GM18499 (cell line): ENCODE data around the gene LY9.

ENCODE experiments used
- ATAC-seq: cut with Tn5 transposase; IDR thresholded peaks from one replicate; pipeline ENCODE4 v1.9.1; 2021; ENCODE audit warnings: moderate number of reproducible peaks; ENCODE audit not compliant: insufficient read depth, unreplicated experiment

Gene LY9

GRCh38 chr1:160795951-160796383, at the start of gene LY9:
LY9 (plus strand) TSS chr1:160796174; CDS start chr1:160796188, 14 bp downstream.
- ATAC-seq = peak; percentile 56

GRCh38 chr1:160746836-160747500, 49.0 kb upstream of the LY9 start:
- ATAC-seq = no peak

- ATAC-seq = no peak
Measured at GRCh38 chr1:160747717-160748116, 48.3 kb upstream of the LY9 start.

GRCh38 chr1:160748181-160748877, 47.6 kb upstream of the LY9 start:
- no peak for ATAC-seq

GRCh38 chr1:160748878-160749269, 47.1 kb upstream of the LY9 start:
- no peak for ATAC-seq

GRCh38 chr1:160750608-160751007, 45.4 kb upstream of the LY9 start:
- ATAC-seq = no peak

GRCh38 chr1:160752406-160752805, 43.6 kb upstream of the LY9 start:
- no peak for ATAC-seq

GRCh38 chr1:160752924-160753323, 43.0 kb upstream of the LY9 start:
- ATAC-seq = no peak

- ATAC-seq = no peak
Measured at GRCh38 chr1:160753594-160753993, 42.4 kb upstream of the LY9 start.

- ATAC-seq = no peak
Measured at GRCh38 chr1:160755461-160755860, 40.5 kb upstream of the LY9 start.

GRCh38 chr1:160755911-160756848, 39.8 kb upstream of the LY9 start:
- ATAC-seq = no peak

- no peak for ATAC-seq
Measured at GRCh38 chr1:160756849-160757201, 39.1 kb upstream of the LY9 start.

GRCh38 chr1:160758521-160758920, 37.5 kb upstream of the LY9 start:
- no peak for ATAC-seq

- ATAC-seq = no peak
Measured at GRCh38 chr1:160759740-160760139, 36.2 kb upstream of the LY9 start.

- ATAC-seq = no peak
Measured at GRCh38 chr1:160761046-160761445, 34.9 kb upstream of the LY9 start.

GRCh38 chr1:160761886-160762285, 34.1 kb upstream of the LY9 start:
- no peak for ATAC-seq

- no peak for ATAC-seq
Measured at GRCh38 chr1:160763993-160764392, 32.0 kb upstream of the LY9 start.

- ATAC-seq = peak; percentile 24
Measured at GRCh38 chr1:160767395-160768294, 28.3 kb upstream of the LY9 start.

- ATAC-seq = peak; percentile 80
Measured at GRCh38 chr1:160768295-160768657, 27.7 kb upstream of the LY9 start.

- ATAC-seq = no peak
Measured at GRCh38 chr1:160772331-160772730, 23.6 kb upstream of the LY9 start.
